HTERT RPE-1 (cell line): ENCODE measurements around the gene EXOSC1.
"Not testable (repeated sequence)": the region's sequence is repeated elsewhere in the genome, so short reads cannot be mapped to it uniquely, and the experiment has no call there.

Source experiments
- in situ Hi-C: fragments of 300-500 bp; cut with MboI; formaldehyde crosslinking; loops from 4 replicates; pipeline ENCODE4 v1.14.3; 2020; ENCODE audit warnings: low sequenced_read_pairs

The EXOSC1 gene

GRCh38 chr10:97445722-97446639 lies at the start of gene EXOSC1, which contains the start of gene ZDHHC16:
Gene EXOSC1 (minus strand): TSS chr10:97446006. CDS start chr10:97445985, 21 bp downstream.
Gene ZDHHC16 (plus strand): TSS chr10:97446175. CDS start chr10:97451676, 5,501 bp downstream.
- in situ Hi-C loops = no loop called here

GRCh38 chr10:97494863-97495506 lies 49.2 kb upstream of the EXOSC1 start:
- in situ Hi-C loops = no loop called here

GRCh38 chr10:97494151-97494550 lies 48.3 kb upstream of the EXOSC1 start:
- in situ Hi-C loops = no loop called here

- in situ Hi-C loops = no loop called here
Observed at GRCh38 chr10:97490592-97490991, 44.8 kb upstream of the EXOSC1 start.

- in situ Hi-C loops = no loop called here
Observed at GRCh38 chr10:97485647-97486281, 40.0 kb upstream of the EXOSC1 start.

GRCh38 chr10:97483921-97484320 lies 38.1 kb upstream of the EXOSC1 start:
- in situ Hi-C loops = no loop called here

- in situ Hi-C loops = no loop called here
Observed at GRCh38 chr10:97483506-97483905, 37.7 kb upstream of the EXOSC1 start.

- in situ Hi-C loops = no loop called here
Observed at GRCh38 chr10:97482381-97482780, 36.6 kb upstream of the EXOSC1 start.

GRCh38 chr10:97481071-97481470 lies 35.3 kb upstream of the EXOSC1 start:
- in situ Hi-C loops = no loop called here

GRCh38 chr10:97479939-97480338 lies 34.1 kb upstream of the EXOSC1 start:
- in situ Hi-C loops = no loop called here

- in situ Hi-C loops = not testable (repeated sequence)
Observed at GRCh38 chr10:97479410-97479809, 33.6 kb upstream of the EXOSC1 start.

- in situ Hi-C loops = no loop called here
Observed at GRCh38 chr10:97475936-97476594, 30.3 kb upstream of the EXOSC1 start.

- in situ Hi-C loops = no loop called here
Observed at GRCh38 chr10:97474918-97475317, 29.1 kb upstream of the EXOSC1 start.

- in situ Hi-C loops = not testable (repeated sequence)
Observed at GRCh38 chr10:97468781-97469180, 23.0 kb upstream of the EXOSC1 start.

- in situ Hi-C loops = no loop called here
Observed at GRCh38 chr10:97468162-97468561, 22.4 kb upstream of the EXOSC1 start.

GRCh38 chr10:97466755-97467154 lies 20.9 kb upstream of the EXOSC1 start:
- in situ Hi-C loops = no loop called here

GRCh38 chr10:97465982-97466381 lies 20.2 kb upstream of the EXOSC1 start:
- in situ Hi-C loops = no loop called here

GRCh38 chr10:97464226-97464625 lies 18.4 kb upstream of the EXOSC1 start:
- in situ Hi-C loops = no loop called here

- in situ Hi-C loops = no loop called here
Observed at GRCh38 chr10:97463363-97464132, 17.7 kb upstream of the EXOSC1 start.

GRCh38 chr10:97462309-97462708 lies 16.5 kb upstream of the EXOSC1 start:
- in situ Hi-C loops = no loop called here
